DND-41 (cell line): ENCODE measurements around the gene TUBA4B.
"Not testable (repeated sequence)": the region's sequence is repeated elsewhere in the genome, so short reads cannot be mapped to it uniquely, and the experiment has no call there.

Experiments used
- ATAC-seq: fragments of 200-7000 bp; cut with Tn5 transposase; 3 replicates; pipeline ENCODE4 v1.9.1; 2021; ENCODE audit warnings: low read depth; ENCODE audit not compliant: insufficient read depth
- DNase-seq: peaks from one replicate; pipeline ENCODE4 v3.0.0-alpha.2; 2020
- H2AFZ ChIP-seq: 2 replicates; pipeline ENCODE4 v1.6.0; 2012; ENCODE audit warnings: low read depth, low read length
- H3K27ac ChIP-seq: 2 replicates; pipeline ENCODE4 v1.5.1; 2012; ENCODE audit warnings: low read length, inconsistent platforms
- H3K27me3 ChIP-seq: fragments of 200-600 bp; sonication (generic); 2 replicates; pipeline ENCODE4 v1.6.0; 2012; ENCODE audit warnings: low read length, mild to moderate bottlenecking, inconsistent platforms; ENCODE audit not compliant: insufficient read depth, poor library complexity
- H3K36me3 ChIP-seq: 2 replicates; pipeline ENCODE4 v1.5.1; 2012; ENCODE audit warnings: low read length, inconsistent platforms; ENCODE audit not compliant: insufficient read depth
- H3K4me1 ChIP-seq: 2 replicates; pipeline ENCODE4 v1.5.1; 2012; ENCODE audit warnings: mild to moderate bottlenecking, low read length; ENCODE audit not compliant: insufficient read depth
- H3K4me2 ChIP-seq: 2 replicates; pipeline ENCODE4 v1.6.0; 2012; ENCODE audit warnings: mild to moderate bottlenecking, moderate library complexity, low read length, inconsistent platforms; ENCODE audit not compliant: insufficient read depth
- H3K4me3 ChIP-seq, 2 experiments: fragments of 200-600 bp in 1 of 2; shearing (Covaris generic) in 1 of 2; 2 replicates each; pipeline ENCODE4 v1.5.1; 2012 to 2016; ENCODE audit warnings: inconsistent platforms in 2 of 2, low read length in 2 of 2, mild to moderate bottlenecking in 2 of 2, low read depth in 1 of 2, moderate library complexity in 1 of 2
- H3K79me2 ChIP-seq: 2 replicates; pipeline ENCODE4 v1.6.0; 2012; ENCODE audit warnings: low read length, inconsistent platforms; ENCODE audit not compliant: insufficient read depth
- H3K9ac ChIP-seq: 2 replicates; pipeline ENCODE4 v1.6.0; 2012; ENCODE audit warnings: low read depth, mild to moderate bottlenecking, inconsistent platforms, low read length, moderate library complexity
- H3K9me3 ChIP-seq: 2 replicates; pipeline ENCODE4 v1.5.1; 2012; ENCODE audit warnings: low read length, moderate library complexity, mild to moderate bottlenecking, inconsistent platforms; ENCODE audit not compliant: insufficient read depth, severe bottlenecking
- H4K20me1 ChIP-seq: 2 replicates; pipeline ENCODE4 v1.6.0; 2012; ENCODE audit warnings: low read length; ENCODE audit not compliant: insufficient read depth
- CTCF ChIP-seq: IDR thresholded peaks from 2 replicates; pipeline ENCODE4 v1.5.1; 2012; ENCODE audit warnings: borderline replicate concordance, low read length, moderate library complexity, mild to moderate bottlenecking; ENCODE audit not compliant: poor library complexity, severe bottlenecking; ENCODE audit errors: extremely low read depth
- EZH2 ChIP-seq: IDR thresholded peaks from 3 replicates; pipeline ENCODE4 v1.6.1; 2012; ENCODE audit warnings: borderline replicate concordance, low read depth, mild to moderate bottlenecking, moderate library complexity, low read length, inconsistent platforms; ENCODE audit not compliant: severe bottlenecking

TUBA4B gene

GRCh38 chr2:219285894-219286425 is 32.9 kb downstream of the TUBA4B start:
- H3K4me1 ChIP-seq: no peaks in the 10 kb centered on the region
- no peak for DNase-seq

GRCh38 chr2:219286436-219287115 is 33.5 kb downstream of the TUBA4B start:
- TF ChIP-seq EZH2 (no peak), CTCF (no peak)
- H3K9me3 ChIP-seq: no peaks in the 10 kb centered on the region
- ATAC-seq (no peak; the same call in 2 of the 3 replicates), DNase-seq (no peak)
- H3K4me3 ChIP-seq: no peak overlapping the region
- no peaks in the 10 kb centered on the region; the same call in 1 of the 2 replicates for H4K20me1 ChIP-seq
- no peak overlapping the region for H3K4me2 ChIP-seq
- H3K79me2 ChIP-seq: no peaks in the 10 kb centered on the region
- no peak overlapping the region for H3K27ac ChIP-seq
- H2AFZ ChIP-seq: no peak overlapping the region
- H3K36me3 ChIP-seq: 0 out of 2 replicates have a peak, but pooled peaks cover 6% of the 10 kb centered on the region
- H3K9ac ChIP-seq: no peak overlapping the region
- H3K27me3 ChIP-seq: no peaks in the 10 kb centered on the region
- H3K4me1 ChIP-seq: no peaks in the 10 kb centered on the region

More at GRCh38 chr2:219285894-219286425, 32.9 kb downstream of the TUBA4B start:
- ATAC-seq: peak; percentile 30; the same call in 1 of the 3 replicates
- H3K79me2 ChIP-seq: no peaks in the 10 kb centered on the region
- TF ChIP-seq EZH2: no peak
- TF ChIP-seq CTCF: no peak
- no peaks in the 10 kb centered on the region for H3K27me3 ChIP-seq
- no peak overlapping the region for H3K4me3 ChIP-seq
- H3K9me3 ChIP-seq: no peaks in the 10 kb centered on the region
- H3K27ac ChIP-seq: no peak overlapping the region
- no peaks in the 10 kb centered on the region; the same call in 1 of the 2 replicates for H4K20me1 ChIP-seq
- H2AFZ ChIP-seq: no peak overlapping the region
- H3K4me2 ChIP-seq: no peak overlapping the region
- H3K36me3 ChIP-seq: 0 out of 2 replicates have a peak, but pooled peaks cover 8% of the 10 kb centered on the region
- H3K9ac ChIP-seq: no peak overlapping the region

GRCh38 chr2:219287116-219287440 is 34.0 kb downstream of the TUBA4B start:
- H3K4me2 ChIP-seq, H3K4me3 ChIP-seq, H3K36me3 ChIP-seq, H4K20me1 ChIP-seq, H3K27me3 ChIP-seq, H3K9me3 ChIP-seq, H3K27ac ChIP-seq, H3K79me2 ChIP-seq, ATAC-seq, H3K4me1 ChIP-seq, H2AFZ ChIP-seq, DNase-seq, H3K9ac ChIP-seq: not testable (repeated sequence)

GRCh38 chr2:219287580-219288265 is 34.7 kb downstream of the TUBA4B start:
- ATAC-seq: no peak
- no peak overlapping the region for H3K9ac ChIP-seq
- H2AFZ ChIP-seq: no peak overlapping the region
- H3K79me2 ChIP-seq: no peaks in the 10 kb centered on the region
- H3K27ac ChIP-seq: no peak overlapping the region
- TF ChIP-seq EZH2 (no peak), CTCF (no peak)
- no peaks in the 10 kb centered on the region; the same call in 1 of the 2 replicates for H4K20me1 ChIP-seq
- H3K4me2 ChIP-seq: no peak overlapping the region
- no peak overlapping the region for H3K4me3 ChIP-seq
- H3K27me3 ChIP-seq: peaks cover 5% of the 10 kb centered on the region
- 0 out of 2 replicates have a peak, but pooled peaks cover 6% of the 10 kb centered on the region for H3K36me3 ChIP-seq
- DNase-seq: no peak
- no peaks in the 10 kb centered on the region for H3K4me1 ChIP-seq
- no peaks in the 10 kb centered on the region for H3K9me3 ChIP-seq
